ENCODE measurements around the gene DZANK1.
"Not testable (repeated sequence)": the region's sequence is repeated elsewhere in the genome, so short reads cannot be mapped to it uniquely, and the experiment has no call there.

The DZANK1 gene

DNA sequence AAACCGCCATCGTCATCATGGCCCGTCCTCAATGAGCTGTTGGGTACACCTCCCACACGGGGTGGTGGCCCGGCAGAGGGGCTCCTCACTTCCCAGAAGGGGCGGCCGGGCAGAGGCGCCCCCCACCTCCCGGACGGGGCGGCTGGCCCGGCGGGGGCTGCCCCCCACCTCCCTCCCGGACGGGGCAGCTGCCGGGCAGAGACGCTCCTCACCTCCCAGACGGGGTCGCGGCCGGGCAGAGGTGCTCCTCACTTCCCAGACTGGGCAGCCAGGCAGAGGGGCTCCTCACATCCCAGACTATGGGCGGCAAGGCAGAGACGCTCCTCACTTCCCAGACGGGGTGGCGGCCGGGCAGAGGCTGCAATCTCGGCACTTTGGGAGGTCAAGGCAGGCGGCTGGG, 91.3 kb downstream of the DZANK1 start:
- not testable (repeated sequence) for DNase-seq (ENCODE audit: low spot score)

DNA sequence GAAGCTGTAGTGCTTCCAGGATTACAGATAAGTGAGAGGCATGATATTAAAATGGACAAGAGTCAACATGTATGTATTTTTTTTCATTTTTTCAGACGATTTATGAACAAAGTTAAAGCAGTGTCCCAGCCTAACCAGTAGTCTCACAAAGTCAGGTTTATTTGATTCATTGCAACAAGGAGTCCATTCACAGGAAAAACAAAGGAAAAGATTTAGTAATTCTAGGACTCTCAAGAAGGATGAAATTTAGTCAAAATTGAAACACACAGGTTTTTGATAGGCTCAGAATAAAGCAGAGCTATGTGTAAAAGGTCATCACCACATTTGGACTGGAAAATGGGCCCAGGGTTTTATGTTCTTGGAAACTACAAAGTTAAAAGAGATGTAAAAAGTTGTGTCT, 94.5 kb downstream of the DZANK1 start:
- no peak for DNase-seq (ENCODE audit: low spot score)

GRCh38 chr20:18364768-18365167, 102.1 kb downstream of the DZANK1 start:
- no peak for DNase-seq (ENCODE audit: low spot score)

DNA sequence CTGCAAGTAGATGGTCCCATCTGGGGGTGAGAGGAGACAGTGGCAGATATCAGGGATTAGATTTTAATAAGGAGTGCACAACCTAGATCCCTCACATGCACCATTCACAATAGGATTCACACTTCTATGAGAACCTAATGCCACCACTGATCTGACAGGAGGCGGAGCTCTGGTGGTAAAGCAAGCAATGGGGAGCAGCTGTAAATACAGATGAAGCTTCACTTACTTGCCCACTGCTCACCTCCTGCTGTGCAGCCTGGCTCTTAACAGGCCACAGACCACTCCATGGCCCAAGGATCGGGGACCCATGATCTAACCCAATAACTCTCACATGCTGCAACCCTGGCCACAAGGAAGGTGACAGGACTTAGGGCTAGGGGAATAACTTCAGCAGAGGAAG, 103.1 kb downstream of the DZANK1 start:
- DNase-seq (ENCODE audit: low spot score): no peak

DNA sequence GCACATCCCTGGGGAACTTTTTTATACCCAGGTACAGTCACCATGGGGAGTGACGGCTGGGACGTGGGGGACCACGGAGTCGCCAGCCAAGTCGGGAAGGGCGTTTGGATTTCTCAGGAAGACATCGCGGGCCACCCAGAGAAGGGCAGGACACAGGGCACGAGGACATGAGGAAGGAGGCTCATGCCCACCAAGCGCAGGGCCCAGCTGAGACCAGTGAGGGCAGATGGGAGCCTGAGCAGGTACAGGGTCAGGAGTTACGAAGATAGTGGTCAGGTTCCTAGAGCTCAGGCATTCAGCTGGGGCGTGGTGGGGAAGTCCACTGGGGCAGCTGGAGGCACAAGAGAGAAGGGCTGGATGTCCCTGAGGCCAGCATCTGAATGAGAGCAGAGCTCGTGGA, 103.9 kb downstream of the DZANK1 start:
- no peak for DNase-seq (ENCODE audit: low spot score)

- DNase-seq (ENCODE audit: low spot score): no peak
These were observed 105.2 kb downstream of the DZANK1 start for GRCh38 chr20:18361678-18362077.

GRCh38 chr20:18360635-18361034, 106.2 kb downstream of the DZANK1 start:
- DNase-seq (ENCODE audit: low spot score): no peak

DNA sequence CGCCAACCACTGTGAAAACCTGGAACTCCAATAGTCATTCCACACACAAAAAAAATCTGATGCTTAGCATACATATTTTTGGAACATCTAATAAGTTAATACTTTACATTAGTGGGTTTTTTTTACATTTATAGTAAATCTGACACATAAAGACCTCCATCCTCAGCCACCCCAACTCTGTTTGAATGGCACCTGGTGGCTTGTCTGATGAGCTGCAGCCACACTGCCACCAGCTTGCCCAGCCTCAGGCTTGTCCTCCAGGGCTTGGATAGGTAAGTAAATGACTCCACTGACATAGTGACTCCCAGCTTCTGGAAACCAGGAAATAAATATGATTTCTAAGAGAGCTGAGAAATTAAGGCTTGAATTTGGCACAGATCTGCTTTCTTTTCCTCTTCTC, 107.0 kb downstream of the DZANK1 start:
- no peak for DNase-seq (ENCODE audit: low spot score)

DNA sequence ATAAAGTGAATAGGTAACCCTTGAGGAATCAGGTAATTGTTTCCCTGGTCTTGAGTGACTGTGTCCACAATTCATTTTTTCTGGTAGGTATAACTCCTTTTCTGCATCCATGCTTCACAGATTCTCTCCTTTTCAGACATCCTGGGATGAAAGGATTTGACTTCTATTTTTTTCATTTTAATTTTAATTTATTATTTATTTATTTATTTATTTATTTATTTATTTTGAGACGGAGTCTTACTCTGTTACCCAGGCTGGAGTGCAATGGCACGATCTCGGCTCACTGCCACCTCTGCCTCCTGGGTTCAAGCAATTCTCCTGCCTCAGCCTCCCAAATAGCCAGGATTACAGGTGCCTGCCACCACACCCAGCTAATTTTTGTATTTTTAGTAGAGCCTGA, 117.1 kb downstream of the DZANK1 start:
- not testable (repeated sequence) for DNase-seq (ENCODE audit: low spot score)
